SU-DHL-6 (cell line): ENCODE results near the gene ATP9B.

Experiments used
- CTCF ChIP-seq: fragments of 200-600 bp; sonication (generic); IDR thresholded peaks from one replicate; pipeline ENCODE4 v1.5.1; 2017; ENCODE audit warnings: antibody characterized with exemption, mild to moderate bottlenecking, low read length, moderate library complexity; ENCODE audit not compliant: insufficient read depth, poor library complexity, severe bottlenecking
- EZH2phosphoT487 ChIP-seq: fragments of 200-600 bp; sonication (generic), shearing (Covaris generic); conservative IDR thresholded peaks from 2 replicates; pipeline ENCODE4 v1.6.1; 2018; ENCODE audit warnings: mild to moderate bottlenecking, antibody characterized with exemption, low read length, moderate library complexity, mixed read lengths

GRCh38 chr18:79393635-79394533 is 324.7 kb downstream of the ATP9B start:
- no peak for TF ChIP-seq CTCF
- 0 out of 2 replicates have a peak, but pooled peaks have one; percentile 79 for TF ChIP-seq EZH2phosphoT487
